AG04450 (cell line): ENCODE results near the gene SS18L1. TPM values are rescaled to one million over a fixed set of nuclear protein-coding genes. Genes with fewer than 3 reads are reported as not detected.

Experiments
- CTCF ChIA-PET: fragments of 300-600, 350-600 bp; formaldehyde crosslinking; extraction: SDS; loops from one replicate; lab custom pipeline; 2022; ENCODE audit warnings: antibody characterized with exemption, inconsistent platforms; lab: Charles Lee
- POLR2A ChIA-PET: fragments of 350-600 bp; formaldehyde crosslinking; extraction: SDS; loops from one replicate; lab custom pipeline; 2021; ENCODE audit warnings: antibody characterized with exemption, inconsistent platforms; lab: Yijun Ruan, JAX
- DNase-seq: peaks from one replicate; pipeline ENCODE4 v3.0.0-alpha.2; 2011; ENCODE audit warnings: low read depth, low spot score
- H3K27ac ChIP-seq: one replicate; pipeline ENCODE4 v1.5.1; 2012; ENCODE audit warnings: low read depth, low read length, control low read depth
- H3K27me3 ChIP-seq: one replicate; pipeline ENCODE4 v1.6.0; 2012; ENCODE audit warnings: low read length; ENCODE audit not compliant: control insufficient read depth, insufficient read depth
- H3K4me3 ChIP-seq: 2 replicates; pipeline ENCODE4 v1.5.1; 2011; ENCODE audit warnings: mild to moderate bottlenecking, low read depth, low read length, control low read depth
- H3K9me3 ChIP-seq: 2 replicates; pipeline ENCODE4 v1.5.1; 2012; ENCODE audit warnings: low read length; ENCODE audit not compliant: control insufficient read depth, insufficient read depth
- CTCF ChIP-seq: IDR thresholded peaks from 2 replicates; pipeline ENCODE4 v1.5.1; 2011; ENCODE audit warnings: low read depth, low read length, control low read depth, inconsistent platforms
- polyA plus RNA-seq: library from polyadenylated mRNA; depleted of rRNA; stranded (reverse); fragments of >200 nt; gene quantifications from 2 replicates; pipeline ENCODE4 v1.2.3, GENCODE V29; 2011

Gene SS18L1
- polyA plus RNA-seq, 1 experiment, result 6.8 TPM

- TF ChIP-seq CTCF, result no peak
- ChIA-PET CTCF (interaction anchor here (2.6 kb wide), 1 partner anchor 133 kb away, joined by 9 read pairs; no protein-coding TSS in a partner anchor), POLR2A (interaction anchor here (0.6 to 0.8 kb wide), 2 partner anchors 23 to 78 kb away, joined by 3 to 4 read pairs; partner anchors contain the start of gene TAF4)
- H3K27me3 ChIP-seq, result no peaks in the 10 kb centered on the region
- no peak overlapping the region for H3K27ac ChIP-seq
- H3K4me3 ChIP-seq, result peak overlapping the region; percentile 73
- no peak for DNase-seq
- H3K9me3 ChIP-seq, result no peaks in the 10 kb centered on the region; the same call in 1 of the 2 replicates
These were observed 622 bp downstream of the SS18L1 start for GRCh38 chr20:62143957-62144825.

DNA sequence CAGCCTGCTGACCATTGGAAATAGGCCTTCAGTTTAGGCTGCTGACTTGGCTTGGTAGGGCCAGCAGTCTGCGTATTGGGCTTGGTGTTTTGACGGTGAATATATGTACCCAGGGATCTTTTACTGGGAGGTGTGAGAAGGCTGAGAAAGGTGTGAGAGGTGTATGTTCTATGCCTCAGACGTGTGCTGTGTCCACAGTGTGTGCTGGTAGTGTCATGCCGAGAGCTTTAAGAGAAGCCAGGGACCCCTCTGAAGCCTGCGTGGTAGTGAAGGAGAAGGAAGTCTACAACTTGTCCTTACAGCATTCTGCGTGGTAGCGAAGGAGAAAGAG, 2.1 kb downstream of the SS18L1 start:
- CTCF ChIA-PET, result interaction anchor here (2.6 kb wide), 1 partner anchor 134 kb away, joined by 9 read pairs; no protein-coding TSS in a partner anchor
- H3K9me3 ChIP-seq, result no peaks in the 10 kb centered on the region; the same call in 1 of the 2 replicates
- no peaks in the 10 kb centered on the region for H3K27me3 ChIP-seq
- DNase-seq, result no peak
- no peak for TF ChIP-seq CTCF
- no peak overlapping the region for H3K4me3 ChIP-seq
- POLR2A ChIA-PET, result no interaction called here
- no peak overlapping the region for H3K27ac ChIP-seq

DNA sequence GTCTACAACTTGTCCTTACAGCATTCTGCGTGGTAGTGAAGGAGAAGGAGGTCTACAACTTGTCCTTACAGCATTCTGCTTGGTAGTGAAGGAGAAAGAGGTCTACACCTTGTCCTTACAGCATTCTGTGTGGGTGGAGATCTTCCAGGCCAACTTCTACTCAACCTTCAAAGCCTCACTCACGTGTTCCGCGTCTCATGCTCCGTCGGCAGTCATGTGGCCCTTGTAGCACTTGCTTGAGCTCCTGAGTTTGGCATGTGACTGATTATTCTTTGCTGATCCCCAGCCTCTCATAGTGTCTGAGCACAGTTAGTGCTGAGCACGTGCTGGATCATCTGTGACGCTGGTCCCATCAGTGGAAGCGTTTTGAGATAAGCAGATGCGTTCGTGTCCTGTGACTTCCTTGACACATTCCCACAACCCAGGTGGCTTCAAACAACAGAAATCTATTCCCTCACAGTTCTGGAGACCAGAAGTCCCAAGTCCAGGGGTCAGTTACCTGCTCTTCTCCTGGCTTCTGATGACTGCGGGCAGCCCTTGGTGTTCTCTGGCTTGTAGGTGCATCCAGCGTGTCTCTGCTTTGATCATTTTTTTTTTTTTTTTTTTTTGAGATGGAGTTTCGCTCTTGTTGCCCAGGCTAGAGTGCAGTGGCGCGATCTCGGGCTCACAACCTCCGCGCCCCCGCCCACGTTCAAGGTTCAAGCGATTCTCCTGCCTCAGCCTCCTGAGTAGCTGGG, 2.6 kb downstream of the SS18L1 start:
- no peak overlapping the region for H3K4me3 ChIP-seq
- POLR2A ChIA-PET, result no interaction called here
- CTCF ChIA-PET, result interaction anchor here (2.6 kb wide), 1 partner anchor 135 kb away, joined by 9 read pairs; no protein-coding TSS in a partner anchor

DNA sequence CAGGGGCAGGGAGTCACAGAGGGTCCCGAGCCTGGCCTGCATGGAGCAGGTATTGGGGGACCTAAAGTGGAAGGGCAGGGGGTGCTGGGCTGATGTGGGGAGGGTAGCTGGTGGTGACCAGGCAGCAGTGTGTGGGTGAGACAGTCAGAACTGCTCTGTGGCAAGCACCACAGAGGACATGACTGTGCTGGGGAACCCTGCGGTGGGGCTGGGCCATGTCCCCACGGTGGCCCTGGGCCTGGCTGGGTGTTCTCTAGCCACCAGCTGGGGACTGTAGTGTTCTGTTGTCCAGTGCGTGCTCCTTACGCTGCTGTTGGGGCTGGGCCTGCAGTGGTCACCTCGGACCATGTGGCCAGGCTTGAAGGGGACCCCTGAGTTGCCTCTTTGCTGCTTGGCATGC, 3.6 kb downstream of the SS18L1 start:
- no peak overlapping the region for H3K4me3 ChIP-seq
- H3K27ac ChIP-seq, result no peak overlapping the region
- no peak for DNase-seq
- H3K9me3 ChIP-seq, result peaks cover 4% of the 10 kb centered on the region; the same call in 1 of the 2 replicates
- TF ChIP-seq CTCF, result no peak
- no peaks in the 10 kb centered on the region for H3K27me3 ChIP-seq
- POLR2A ChIA-PET, result no interaction called here
- CTCF ChIA-PET, result interaction anchor here (1.3 kb wide), 1 partner anchor 9 kb away, joined by 4 read pairs; no protein-coding TSS in a partner anchor

More for the DNA sequence above, 2.6 kb downstream of the SS18L1 start:
- TF ChIP-seq CTCF, result no peak
- H3K27me3 ChIP-seq, result no peaks in the 10 kb centered on the region
- H3K27ac ChIP-seq, result no peak overlapping the region
- H3K9me3 ChIP-seq, result no peaks in the 10 kb centered on the region; the same call in 1 of the 2 replicates
- no peak for DNase-seq
